ENCODE data around the gene ZIK1.

Gene ZIK1

DNA sequence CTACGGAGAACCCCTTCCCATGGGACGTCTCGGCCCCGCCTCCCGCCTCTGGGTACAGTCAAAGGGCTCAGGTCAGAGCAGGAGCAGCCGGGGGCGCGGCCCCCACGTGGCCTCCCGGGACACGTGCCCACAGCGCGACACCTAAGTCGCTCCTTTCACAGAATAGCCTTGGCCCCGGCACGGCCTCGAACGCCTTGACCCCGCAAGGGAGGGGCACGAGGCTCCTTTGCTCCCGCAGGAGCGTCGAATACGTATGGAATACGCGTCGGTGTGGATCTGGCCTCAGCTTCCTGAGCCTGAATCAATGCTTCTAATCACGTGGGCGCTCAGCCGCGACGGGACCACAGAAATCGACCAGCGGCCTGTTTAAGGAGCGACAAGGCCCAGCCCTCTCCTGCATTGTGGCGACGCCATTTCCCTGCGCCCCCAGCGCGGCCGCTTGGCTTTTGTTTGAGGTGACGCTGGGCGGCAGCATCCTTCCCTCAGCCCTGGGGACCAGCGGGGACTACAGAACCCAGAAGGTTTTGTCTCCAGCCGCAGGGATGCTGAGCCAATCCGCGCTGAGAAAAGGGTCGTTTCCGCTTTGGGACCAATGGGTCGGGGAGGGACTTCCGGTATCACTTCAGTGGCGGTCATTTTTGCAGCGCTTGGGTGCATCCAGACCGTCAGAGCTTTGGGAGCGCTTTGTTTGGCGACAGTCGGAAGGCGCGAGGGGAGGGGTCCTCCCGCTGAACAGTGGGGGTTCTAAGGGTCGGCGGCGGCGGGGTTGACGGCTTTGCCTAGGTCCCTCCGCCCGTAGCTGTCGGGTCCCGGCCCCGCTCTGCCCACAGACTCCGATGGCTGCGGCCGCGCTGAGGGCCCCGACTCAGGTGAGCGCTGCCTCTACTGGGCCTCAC, at the start of gene ZIK1:
ZIK1 (plus strand) TSS at position 625 of the 896 bp plus-strand sequence; CDS start at position 837, 212 bp downstream.
- peak; percentile 81 to 84 for DNase-seq

GRCh38 chr19:57537953-57538547, 45.9 kb upstream of the ZIK1 start:
- DNase-seq, result no peak

DNA sequence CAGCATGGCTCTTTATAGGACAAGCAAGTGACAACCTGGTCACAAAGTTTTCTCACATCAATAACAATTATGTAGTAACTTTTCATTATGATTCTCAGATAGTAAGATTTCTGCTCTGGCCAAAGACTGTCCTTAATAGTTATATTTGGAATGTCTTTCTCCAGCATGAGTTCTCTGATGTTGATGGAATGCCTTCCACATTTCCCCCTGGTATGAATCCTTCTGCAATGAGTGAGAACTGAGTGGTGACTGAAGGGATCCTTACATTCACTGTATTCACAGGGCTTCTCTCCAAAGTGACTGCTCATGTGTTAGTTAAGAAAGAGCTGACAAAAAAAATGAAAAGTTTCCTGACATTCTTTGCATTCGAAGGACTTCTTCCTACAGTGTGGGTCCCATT, 37.4 kb upstream of the ZIK1 start:
- no peak for DNase-seq

DNA sequence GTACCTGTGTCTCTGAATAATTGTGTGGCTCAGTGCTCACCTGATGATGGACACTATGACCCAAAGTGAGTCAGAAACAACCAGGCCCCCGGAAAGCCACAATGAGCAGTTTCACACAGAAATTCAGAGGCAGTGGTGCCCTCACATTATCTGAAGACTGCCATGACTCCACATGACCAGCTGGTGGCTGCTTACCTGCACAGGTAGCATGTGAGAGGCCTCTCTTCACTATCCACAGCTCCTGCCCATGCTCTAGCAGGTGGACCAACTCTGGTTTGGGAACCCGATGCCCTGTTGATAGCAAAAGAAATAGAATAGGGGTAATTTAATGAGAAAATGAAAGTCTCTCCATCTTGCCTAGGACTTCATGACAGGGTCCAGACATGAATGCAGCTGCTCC, 31.5 kb upstream of the ZIK1 start:
- no peak for DNase-seq

DNA sequence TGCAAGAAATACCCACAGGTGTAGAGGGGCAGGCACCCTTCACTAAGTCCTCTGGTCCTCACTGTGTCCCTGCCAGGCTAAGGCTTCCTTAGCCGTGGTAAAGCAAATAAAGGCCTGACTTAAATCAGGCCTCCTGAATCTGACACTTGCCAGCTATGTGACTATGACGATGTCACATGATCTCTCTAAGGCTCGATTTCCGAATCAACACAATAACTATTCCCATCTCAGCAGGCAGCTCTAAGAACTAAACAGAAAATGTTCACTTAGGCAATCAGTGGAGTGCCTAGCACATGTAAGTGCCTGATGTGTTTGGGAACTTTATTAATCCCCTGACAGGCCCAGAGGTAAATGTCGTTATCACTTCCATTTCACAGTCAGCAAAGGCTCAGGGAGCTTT, 26.3 kb upstream of the ZIK1 start:
- no peak for DNase-seq

DNA sequence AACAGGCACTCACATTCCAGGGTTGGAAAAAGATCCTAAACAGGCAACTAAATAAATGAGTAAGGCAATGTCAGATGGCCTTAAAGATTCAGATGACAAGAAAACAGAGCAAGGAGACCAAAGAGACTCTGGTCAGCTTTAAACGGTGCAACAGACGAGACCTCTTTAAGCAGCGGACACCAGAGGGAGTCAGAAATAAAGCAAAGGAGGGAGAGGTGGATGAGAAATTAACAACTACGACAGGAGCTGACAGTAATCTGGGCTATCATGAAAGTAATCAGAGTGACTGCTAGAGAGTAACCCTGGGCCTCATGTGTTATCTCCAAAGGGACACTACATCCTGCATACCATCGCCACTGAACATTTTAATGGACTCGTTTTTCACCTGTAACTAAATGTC, 25.4 kb upstream of the ZIK1 start:
- DNase-seq, result no peak

DNA sequence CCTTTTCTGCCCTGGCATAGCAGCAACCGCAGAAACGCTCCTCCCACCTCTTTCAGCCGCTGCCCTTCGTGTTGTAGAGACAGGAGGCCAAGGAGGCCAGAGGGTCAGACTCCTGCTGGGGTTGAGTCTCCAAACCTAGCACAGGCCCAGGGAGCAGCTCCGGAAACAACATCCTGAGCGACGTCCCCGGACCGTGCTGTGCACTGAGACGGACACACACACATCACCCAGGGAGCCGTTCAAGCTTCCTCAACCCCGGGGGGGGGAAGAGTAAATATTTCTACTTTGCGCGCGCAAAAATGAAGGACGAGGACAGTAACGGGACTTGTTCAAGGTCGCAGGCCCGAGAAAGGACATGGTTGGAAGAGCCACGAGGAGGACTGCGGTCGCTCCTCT, 24.9 kb upstream of the ZIK1 start:
- DNase-seq, result peak; percentile 43 to 46

DNA sequence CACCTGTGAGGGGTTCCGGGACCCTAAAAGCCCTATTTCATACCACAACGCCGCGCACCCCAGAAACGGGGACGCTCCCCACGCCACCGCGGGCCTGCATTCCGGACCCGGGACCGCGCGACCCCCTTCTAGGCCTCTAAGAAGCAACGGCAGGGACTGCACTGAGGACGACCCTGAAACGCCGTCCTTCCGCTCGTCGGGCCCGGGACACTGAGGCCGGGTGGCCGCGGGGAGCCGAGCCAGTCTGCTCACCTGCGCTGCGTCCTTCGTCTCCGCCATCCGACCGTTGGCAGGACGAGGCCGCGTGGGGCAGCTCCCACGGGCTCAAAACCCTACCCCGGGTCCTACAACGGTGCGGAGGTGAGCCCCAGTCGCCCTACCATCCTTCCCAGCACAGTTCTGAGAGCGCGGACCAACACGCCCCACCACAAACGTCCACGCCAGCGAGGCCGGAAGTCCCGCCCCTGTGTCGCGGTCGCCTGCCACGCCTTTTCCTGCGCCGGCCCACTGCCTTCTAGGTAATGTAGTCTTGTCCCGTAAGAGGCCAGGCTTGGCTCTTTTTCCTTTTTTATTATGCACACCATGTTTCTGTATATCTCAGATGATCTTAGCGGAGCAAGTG, 24.4 kb upstream of the ZIK1 start, which contains the start of gene ZNF550:
ZNF550 (minus strand) TSS at position 460 of the 622 bp plus-strand sequence; CDS start at position 279, 181 bp downstream.
- peak; percentile 89 to 91 for DNase-seq

DNA sequence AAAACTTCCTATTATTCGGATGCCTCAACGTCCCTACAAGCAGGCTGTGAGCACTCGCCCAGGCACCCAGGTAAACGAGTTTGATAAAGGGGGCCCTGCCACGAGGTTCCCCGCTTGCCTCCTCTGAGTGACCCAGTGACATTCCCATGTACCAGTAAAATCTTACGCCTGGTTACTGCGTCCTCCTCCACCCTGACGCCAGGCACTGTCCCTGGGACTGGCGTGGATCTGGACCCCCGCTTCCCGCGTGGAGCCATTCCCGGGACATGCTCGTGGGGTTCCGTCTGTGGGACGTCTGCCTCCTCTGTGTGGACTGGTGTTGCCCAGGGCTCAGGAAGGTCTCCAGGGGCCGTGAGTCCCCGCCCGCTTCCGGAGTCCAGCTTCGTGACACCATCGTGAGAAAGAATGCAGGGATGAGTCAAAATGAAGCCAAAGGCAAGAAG, 23.9 kb upstream of the ZIK1 start:
- DNase-seq, result no peak

DNA sequence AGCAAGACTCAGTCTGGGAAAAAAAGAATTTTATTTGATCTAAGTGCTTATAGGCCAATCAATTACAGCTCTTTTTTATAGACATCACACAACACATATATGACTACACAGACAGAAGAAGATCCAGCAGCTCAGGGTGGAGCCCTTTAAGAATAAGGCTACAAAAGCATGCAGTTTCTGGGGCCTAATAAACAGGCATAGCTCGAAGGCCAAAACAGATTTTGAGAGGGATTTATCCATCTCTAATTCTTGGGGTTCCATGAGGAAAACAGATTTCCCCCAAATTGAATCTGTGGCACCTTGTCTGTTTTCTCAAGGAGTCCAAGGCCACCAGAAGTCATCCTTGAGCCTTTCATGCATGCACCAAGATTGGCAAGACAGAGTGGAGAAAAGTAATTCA, 20.4 kb upstream of the ZIK1 start:
- no peak for DNase-seq

- no peak for DNase-seq
These were observed 17.3 kb upstream of the ZIK1 start for GRCh38 chr19:57566396-57567265.

DNA sequence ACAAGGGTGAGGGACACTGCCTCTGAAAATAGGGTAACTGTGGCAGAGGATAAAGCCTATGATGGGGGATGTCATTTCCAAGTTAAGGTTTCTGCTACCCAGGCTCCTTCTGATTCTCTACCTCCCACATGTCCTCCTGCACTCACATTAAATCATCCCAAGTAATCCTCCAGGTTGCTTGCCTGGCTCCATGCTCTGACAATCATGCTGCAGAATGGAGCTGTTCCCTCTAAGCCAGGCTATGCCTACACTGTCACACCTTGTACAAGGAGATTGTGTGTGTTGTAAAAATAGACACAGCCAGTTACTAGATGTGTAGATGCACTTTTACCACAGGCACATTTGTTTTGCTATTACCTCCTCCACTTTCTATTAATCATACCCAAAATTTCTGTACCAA, 13.2 kb upstream of the ZIK1 start:
- DNase-seq, result no peak

GRCh38 chr19:57572415-57572947, 11.5 kb upstream of the ZIK1 start:
- DNase-seq, result no peak

DNA sequence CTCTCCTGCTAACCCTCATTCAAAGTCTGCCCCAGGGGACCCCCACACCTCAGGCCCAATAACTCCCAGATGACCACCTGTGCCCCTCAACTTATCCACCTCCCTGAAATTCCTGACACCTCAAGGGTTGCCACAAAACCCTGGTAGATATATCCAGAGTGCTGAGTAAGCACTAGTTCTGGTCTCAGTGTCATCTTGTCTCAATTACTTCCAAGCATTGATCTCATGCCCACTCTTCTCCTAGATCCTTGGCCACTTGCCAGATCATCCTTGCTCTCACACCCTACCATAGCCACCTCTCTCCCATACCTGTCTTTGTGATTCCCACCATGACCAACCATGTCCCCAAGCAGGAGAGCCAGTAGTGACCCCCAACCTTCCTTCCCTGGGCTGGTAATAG, 7.3 kb upstream of the ZIK1 start:
- no peak for DNase-seq

DNA sequence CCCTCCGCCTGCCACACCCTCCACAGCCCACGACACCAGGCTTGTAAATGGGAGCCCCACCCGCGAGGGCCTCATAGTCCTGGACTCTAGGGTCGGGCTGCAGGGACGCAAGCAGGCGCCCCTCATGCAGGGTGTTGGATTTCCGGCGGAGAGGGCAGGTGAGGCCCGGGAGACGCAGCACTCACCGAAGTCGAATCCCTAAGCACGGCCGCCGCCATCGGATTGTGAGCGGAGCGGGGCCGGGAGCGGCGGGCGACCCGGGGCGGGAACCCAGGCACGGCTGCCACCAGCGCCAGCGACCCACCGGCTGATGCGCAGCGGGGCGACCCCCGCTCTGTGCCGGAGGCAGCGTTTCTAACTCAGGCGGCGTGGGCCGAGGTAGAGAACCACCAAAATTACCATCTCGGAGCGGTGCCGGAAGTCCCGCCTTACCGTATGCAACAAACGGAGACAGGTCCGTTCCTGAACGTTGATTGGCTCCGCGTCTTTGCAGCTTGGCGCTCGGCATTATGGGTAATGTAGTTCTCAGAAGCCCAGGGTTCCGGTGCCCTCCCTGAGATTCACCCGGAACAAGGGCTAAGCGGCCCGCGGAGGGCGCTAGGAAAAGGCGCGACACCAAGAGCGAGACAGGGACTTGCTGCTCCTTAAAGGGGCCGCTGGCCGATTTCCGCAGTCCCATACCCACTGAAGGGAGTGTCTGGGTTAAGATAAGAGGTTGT, 5.3 kb upstream of the ZIK1 start, which contains the start of gene ZNF416:
ZNF416 (minus strand) TSS at position 425 of the 719 bp plus-strand sequence; CDS start at position 218, 207 bp downstream.
- DNase-seq, result peak; percentile 91 to 93

GRCh38 chr19:57583104-57583520, 833 bp upstream of the ZIK1 start:
- no peak for DNase-seq

DNA sequence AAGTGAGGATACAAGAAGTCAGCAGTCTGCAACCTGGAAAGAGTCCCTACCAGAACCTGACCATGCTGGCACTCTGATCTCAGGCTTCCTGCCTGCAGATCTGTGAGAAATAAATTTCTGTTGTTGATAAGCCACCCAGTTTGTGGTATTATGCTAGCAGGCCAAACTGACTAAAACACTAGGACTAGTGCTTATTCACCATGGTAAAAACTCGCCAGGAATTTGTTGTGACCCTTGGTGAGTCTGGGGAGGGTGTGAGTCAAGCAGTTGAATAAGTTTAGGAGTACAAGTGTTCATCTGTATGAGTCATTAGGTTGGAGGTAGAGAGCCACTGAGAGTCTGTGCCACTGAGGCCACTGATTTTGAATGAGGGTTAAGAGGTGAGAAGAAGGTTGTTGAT, 3.6 kb downstream of the ZIK1 start:
- no peak for DNase-seq

- no peak for DNase-seq
These were observed 15.4 kb downstream of the ZIK1 start for GRCh38 chr19:57599377-57599760.

DNA sequence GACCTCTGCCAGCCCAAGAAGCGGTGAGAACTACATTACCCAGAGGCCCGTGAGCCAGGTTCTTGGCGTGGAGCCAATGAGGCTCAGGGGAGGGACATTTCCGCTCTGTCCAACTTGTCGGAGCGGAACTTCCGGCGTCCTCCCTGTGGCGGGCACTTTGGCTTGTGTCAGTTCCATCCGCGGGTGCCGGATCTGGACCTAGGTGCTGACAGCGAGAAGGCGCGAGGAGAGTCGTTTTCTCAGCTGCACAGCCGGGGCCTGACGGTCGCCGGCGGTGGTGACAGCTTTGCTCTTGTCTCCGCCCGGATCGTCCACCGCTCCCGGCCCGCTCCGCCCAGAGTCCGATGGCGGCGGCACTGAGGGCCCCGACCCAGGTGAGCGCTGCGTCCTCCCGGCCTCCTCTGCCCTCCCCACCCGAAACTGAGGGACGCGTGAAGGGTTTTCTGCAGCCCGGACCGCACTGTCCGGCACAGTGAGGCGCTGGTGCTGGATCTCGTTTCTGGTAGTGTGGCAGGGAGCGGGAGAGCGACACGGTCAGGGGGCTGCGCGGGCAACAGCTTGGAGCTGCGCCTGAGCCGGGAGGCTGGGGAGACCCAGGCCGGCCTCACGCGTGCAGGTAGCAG, 15.9 kb downstream of the ZIK1 start, which contains the start of gene ZNF530:
ZNF530 (plus strand) TSS at position 125 of the 623 bp plus-strand sequence. CDS start 4,461 bp downstream, outside the sequence.
- DNase-seq, result peak; percentile 90 to 92

- DNase-seq, result no peak
These were observed 23.0 kb downstream of the ZIK1 start for GRCh38 chr19:57606931-57607330.

GRCh38 chr19:57611113-57611512, 27.2 kb downstream of the ZIK1 start:
- DNase-seq, result no peak
